ENCODE data around the gene TMEM128. TPM values are rescaled to one million over a fixed set of nuclear protein-coding genes. Genes with fewer than 3 reads are reported as not detected.

TMEM128 gene
- total RNA-seq, 1 experiment from 2014 or later, result 21.5 TPM

DNA sequence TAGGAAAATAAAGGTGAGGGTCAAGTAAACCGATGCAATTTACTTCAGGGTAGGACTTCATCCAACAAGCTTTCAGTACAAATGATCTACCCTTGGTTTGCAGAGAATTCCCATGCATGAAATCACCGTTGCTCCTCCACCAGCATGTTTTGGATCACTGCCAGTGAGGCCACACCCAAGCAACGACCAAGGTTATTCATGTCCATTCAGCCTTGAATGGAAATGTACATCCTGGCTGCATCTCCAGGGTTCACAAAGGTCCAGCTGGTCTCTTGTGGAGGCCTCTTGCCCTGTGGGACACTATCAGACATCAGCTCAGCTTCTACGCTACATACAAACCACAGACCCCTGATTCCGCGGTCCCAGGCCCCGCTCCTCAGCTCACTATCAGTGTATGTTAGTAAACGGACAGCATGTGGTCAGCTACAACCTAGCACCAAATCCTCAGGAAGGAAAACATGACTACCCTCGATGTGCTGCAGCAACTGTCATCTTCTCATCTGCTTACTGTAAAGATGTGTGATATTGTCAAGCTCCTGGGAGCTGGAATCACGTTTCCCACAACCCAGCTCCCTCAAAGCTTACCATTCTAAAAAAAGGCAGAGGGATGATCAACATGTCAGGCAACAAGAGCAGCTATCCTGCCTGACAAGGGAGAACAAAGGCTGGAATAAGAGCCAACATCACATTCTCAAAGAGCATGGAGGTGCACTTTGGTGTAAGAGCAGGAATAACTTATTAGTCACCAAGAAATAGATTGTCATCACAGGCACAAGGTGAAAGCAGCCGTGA, 37.0 kb upstream of the TMEM128 start:
- no peak overlapping the region for H3K18ac ChIP-seq (ENCODE audit: insufficient read length, low read depth, low read length)
- no peak overlapping the region for H4K91ac ChIP-seq (ENCODE audit: insufficient read length, low read depth, low read length)
- no peak for DNase-seq
- no peak overlapping the region for H3K23ac ChIP-seq (ENCODE audit: insufficient read length, low read depth, low read length)
- H3K23me2 ChIP-seq (ENCODE audit: insufficient read length, low read depth, low read length, poor library complexity, severe bottlenecking), result peaks cover 5% of the 10 kb centered on the region
- Mint-ChIP-seq H3K4me1 (peaks cover 14 to 20% of the 10 kb centered on the region in 2 experiments), H3K9me3 (no peaks in the 10 kb centered on the region), H3K27me3 (ENCODE audit: low read depth) (no peaks in the 10 kb centered on the region), H3K4me3 (no peak overlapping the region), H3K27ac (no peak overlapping the region), H3K36me3 (ENCODE audit: insufficient read depth in 1 of 3, low read depth in 3 of 3) (peaks cover 25 to 68% (median 59%) of the 10 kb centered on the region in 3 experiments; a peak in 6 of 7 replicates)
- no peak overlapping the region for H2BK20ac ChIP-seq (ENCODE audit: low read depth, low read length, poor library complexity, severe bottlenecking)
- H2BK15ac ChIP-seq (ENCODE audit: low read depth, low read length), result no peak overlapping the region
- H2BK12ac ChIP-seq (ENCODE audit: insufficient read length, low read depth, low read length), result no peak overlapping the region
- no peak overlapping the region for H2BK5ac ChIP-seq (ENCODE audit: insufficient read length, low read length)
- no peak overlapping the region for H3K4ac ChIP-seq (ENCODE audit: low read depth, low read length)
- H3K9ac ChIP-seq (ENCODE audit: extremely low read depth, insufficient read length, low read length), result no peak overlapping the region
- H3K79me2 ChIP-seq (ENCODE audit: insufficient read depth, low read length), result peaks cover 18% of the 10 kb centered on the region; the same call in 1 of the 2 replicates
- H3K27me3 ChIP-seq (ENCODE audit: insufficient read depth, low read length), result no peaks in the 10 kb centered on the region
- no peak overlapping the region for H3K56ac ChIP-seq (ENCODE audit: insufficient read length, low read depth, low read length)
- no peak overlapping the region for H2AFZ ChIP-seq (ENCODE audit: low read length)
- H3K79me1 ChIP-seq (ENCODE audit: insufficient read depth, low read depth, low read length, poor library complexity, severe bottlenecking), result peaks cover 10% of the 10 kb centered on the region
- no peak overlapping the region for H3K4me2 ChIP-seq (ENCODE audit: insufficient read depth, insufficient read length, low read length)
- H4K20me1 ChIP-seq (ENCODE audit: control insufficient read depth, insufficient read depth, insufficient read length), result no peaks in the 10 kb centered on the region
- no peak overlapping the region for H2AK5ac ChIP-seq (ENCODE audit: insufficient read length, low read length)
- no peak overlapping the region for H2BK120ac ChIP-seq (ENCODE audit: low read depth, low read length, poor library complexity, severe bottlenecking)
- TF ChIP-seq, protein P1, sequence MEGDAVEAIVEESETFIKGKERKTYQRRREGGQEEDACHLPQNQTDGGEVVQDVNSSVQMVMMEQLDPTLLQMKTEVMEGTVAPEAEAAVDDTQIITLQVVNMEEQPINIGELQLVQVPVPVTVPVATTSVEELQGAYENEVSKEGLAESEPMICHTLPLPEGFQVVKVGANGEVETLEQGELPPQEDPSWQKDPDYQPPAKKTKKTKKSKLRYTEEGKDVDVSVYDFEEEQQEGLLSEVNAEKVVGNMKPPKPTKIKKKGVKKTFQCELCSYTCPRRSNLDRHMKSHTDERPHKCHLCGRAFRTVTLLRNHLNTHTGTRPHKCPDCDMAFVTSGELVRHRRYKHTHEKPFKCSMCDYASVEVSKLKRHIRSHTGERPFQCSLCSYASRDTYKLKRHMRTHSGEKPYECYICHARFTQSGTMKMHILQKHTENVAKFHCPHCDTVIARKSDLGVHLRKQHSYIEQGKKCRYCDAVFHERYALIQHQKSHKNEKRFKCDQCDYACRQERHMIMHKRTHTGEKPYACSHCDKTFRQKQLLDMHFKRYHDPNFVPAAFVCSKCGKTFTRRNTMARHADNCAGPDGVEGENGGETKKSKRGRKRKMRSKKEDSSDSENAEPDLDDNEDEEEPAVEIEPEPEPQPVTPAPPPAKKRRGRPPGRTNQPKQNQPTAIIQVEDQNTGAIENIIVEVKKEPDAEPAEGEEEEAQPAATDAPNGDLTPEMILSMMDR (conservative IDR thresholded peaks at IDR 0.05), result no peak
- no peak overlapping the region for H4K8ac ChIP-seq (replicated peaks; ENCODE audit: insufficient read length, low read depth, low read length)
- H3K14ac ChIP-seq (ENCODE audit: insufficient read depth, low read length), result no peak overlapping the region; the same call in 1 of the 2 replicates
- WGBS (ENCODE audit: extremely low coverage, insufficient read length, low lambda C conversion rate), result no CpG with 5 or more reads among the region's 11 CpGs
- H4K5ac ChIP-seq (ENCODE audit: insufficient read length, low read depth, low read length), result no peak overlapping the region
- no peak overlapping the region for H3T11ph ChIP-seq (ENCODE audit: low read length)
- no peak overlapping the region for H3K27ac ChIP-seq (ENCODE audit: insufficient read length, low read depth, low read length)
- H3K9me3 ChIP-seq (ENCODE audit: control insufficient read depth, low read depth, low read length), result no peaks in the 10 kb centered on the region
- H3K4me1 ChIP-seq (ENCODE audit: insufficient read depth, low read length), result no peaks in the 10 kb centered on the region
